ENCODE data around the gene INSIG1. TPM values are rescaled to one million over a fixed set of nuclear protein-coding genes. Genes with fewer than 3 reads are reported as not detected.

The INSIG1 gene
- total RNA-seq, 4 donors from 2014 or later: 40.1 to 151 (median 79.5) TPM

DNA sequence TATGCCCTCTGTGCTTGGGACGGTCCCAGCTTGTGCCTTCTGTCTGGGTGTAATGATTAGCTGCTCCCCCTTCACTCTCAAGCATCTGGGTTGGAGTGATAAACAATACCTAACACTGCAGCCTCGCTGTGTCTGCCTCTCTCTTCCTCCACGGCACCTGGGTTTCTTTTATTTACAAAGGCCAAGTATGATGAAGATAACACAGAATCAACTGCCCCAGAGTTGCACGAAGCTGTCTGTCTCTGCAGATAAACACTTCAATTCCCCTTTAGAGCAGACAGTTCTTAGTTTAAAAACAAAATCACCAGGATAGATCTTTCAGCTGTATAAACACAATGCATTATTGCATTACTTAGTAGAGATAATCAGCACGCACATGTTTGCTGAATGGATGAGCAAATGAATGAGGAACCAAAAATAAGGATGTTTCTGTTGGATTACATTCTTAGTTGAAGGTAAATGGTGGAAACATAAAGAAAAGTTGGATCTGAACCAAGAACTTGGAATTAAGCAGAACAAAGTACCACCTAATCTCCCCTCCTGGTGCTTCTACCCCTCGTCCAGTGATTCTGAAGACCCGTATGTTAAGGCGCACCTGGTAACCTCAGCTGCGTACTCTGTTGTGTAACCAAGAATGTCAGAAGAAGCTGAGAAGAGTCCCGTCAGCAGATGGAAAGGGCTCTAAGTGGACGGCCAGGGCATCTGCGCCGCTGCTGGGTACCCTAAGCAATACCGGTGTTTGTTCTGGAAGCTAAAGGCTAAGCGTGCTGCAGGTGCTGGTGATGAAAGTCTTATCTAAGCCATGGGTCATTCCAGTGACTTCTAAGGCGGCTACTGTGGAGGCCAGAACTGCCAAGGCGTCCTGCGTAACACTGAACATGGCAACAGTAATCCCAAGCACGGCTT, 26.6 kb downstream of the INSIG1 start:
- intact Hi-C loops (cut with DNase I; ENCODE audit: low total_unique reads): no loop called here
- 78 to 86% methylated on average over 19 of the region's 19 CpGs for WGBS, 2 donors
- TF ChIP-seq, protein P1, sequence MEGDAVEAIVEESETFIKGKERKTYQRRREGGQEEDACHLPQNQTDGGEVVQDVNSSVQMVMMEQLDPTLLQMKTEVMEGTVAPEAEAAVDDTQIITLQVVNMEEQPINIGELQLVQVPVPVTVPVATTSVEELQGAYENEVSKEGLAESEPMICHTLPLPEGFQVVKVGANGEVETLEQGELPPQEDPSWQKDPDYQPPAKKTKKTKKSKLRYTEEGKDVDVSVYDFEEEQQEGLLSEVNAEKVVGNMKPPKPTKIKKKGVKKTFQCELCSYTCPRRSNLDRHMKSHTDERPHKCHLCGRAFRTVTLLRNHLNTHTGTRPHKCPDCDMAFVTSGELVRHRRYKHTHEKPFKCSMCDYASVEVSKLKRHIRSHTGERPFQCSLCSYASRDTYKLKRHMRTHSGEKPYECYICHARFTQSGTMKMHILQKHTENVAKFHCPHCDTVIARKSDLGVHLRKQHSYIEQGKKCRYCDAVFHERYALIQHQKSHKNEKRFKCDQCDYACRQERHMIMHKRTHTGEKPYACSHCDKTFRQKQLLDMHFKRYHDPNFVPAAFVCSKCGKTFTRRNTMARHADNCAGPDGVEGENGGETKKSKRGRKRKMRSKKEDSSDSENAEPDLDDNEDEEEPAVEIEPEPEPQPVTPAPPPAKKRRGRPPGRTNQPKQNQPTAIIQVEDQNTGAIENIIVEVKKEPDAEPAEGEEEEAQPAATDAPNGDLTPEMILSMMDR (IDR thresholded peaks at IDR 0.05): no peak
- TF ChIP-seq POLR2A (IDR thresholded peaks at IDR 0.05): no peak
- H3K4me3 ChIP-seq (ENCODE audit: low read depth, poor library complexity, severe bottlenecking): no peak overlapping the region
- peak in 1 of 2 donors; percentile 39 for DNase-seq (ENCODE audit: low spot score in 2 of 2)

DNA sequence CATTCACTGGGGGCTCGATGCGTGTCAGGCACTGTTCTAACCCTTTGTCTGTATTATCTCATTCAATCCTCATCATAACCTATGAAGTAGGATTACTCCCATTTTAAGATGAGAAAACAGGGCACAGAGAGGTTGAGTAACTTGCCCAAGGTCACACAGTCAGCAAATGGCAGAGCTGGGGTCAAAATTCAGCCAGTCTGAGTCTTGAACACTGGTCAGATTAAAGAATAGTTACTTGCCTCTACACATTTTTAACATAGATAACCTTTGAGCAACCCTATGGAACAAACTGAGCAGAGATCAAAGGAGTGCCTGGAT, 27.2 kb downstream of the INSIG1 start:
- TF ChIP-seq POLR2A (IDR thresholded peaks at IDR 0.05): no peak
- TF ChIP-seq, protein P1 (IDR thresholded peaks at IDR 0.05): no peak
- intact Hi-C loops (cut with DNase I; ENCODE audit: low total_unique reads): no loop called here
- 92 to 100% methylated on average over 2 of the region's 2 CpGs for WGBS, 2 donors
- peak in 1 of 2 donors; percentile 7 for DNase-seq (ENCODE audit: low spot score in 2 of 2)
- H3K4me3 ChIP-seq (ENCODE audit: low read depth, poor library complexity, severe bottlenecking): no peak overlapping the region

DNA sequence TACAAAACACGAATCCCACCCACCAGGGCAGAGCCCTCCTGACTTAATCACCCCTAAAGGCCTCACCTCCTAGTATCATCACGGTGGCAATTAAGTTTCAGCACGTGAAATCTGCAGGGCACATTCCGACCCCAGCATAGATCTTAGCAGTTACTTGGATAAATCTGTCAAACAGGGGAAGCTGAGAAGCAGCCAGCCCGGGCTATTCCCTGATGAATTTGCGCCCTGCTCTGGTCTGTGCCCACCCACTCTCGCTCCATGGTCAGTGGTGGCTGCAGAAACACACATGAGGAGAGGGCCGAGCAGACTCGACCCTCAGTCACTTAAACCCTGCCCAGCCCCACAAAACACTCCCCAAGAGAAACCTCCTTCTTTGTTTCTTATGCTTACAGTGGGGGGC, 28.7 kb downstream of the INSIG1 start:
- intact Hi-C loops (cut with DNase I; ENCODE audit: low total_unique reads): no loop called here
- 54 to 67% methylated on average over 9 of the region's 9 CpGs for WGBS, 2 donors
- TF ChIP-seq, protein P1 (IDR thresholded peaks at IDR 0.05): no peak
- TF ChIP-seq POLR2A (IDR thresholded peaks at IDR 0.05): no peak
- DNase-seq (ENCODE audit: low spot score in 2 of 2): peak in 1 of 2 donors; percentile 61
- H3K4me3 ChIP-seq (ENCODE audit: low read depth, poor library complexity, severe bottlenecking): no peak overlapping the region

DNA sequence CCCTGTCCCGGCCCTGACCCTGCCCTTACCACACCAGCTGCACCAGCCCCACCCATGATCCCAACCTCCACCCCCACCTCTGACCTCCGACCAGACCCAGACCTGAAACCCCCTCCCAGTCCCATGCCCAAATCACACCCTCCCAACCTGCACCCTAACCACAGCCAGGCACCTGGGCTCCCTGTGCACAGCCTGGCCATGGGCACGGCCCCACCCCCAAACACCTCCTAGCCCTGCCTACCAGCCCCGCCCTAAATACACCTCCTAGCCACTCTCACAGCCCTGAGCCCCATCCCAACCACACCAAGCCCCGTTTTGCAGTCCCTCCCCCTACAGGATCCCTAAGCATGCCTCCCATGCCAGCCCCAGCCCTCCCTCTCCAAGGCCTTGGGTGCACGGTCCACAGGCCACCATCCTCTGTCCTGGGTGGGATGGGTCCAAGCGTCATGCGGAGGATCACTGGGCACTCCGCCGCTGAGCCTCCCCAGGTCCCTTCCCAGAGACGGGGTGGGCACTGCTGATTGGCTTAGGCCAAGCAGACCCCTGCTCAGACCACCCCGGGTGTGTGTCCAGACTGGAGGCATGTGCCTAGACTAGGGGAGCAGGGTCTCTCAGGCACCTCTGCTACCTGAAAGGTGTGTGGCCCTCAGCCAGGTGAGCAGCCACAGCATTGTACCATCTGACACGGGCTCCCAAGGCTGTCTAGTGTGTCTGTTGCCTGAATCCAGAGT, 30.1 kb downstream of the INSIG1 start:
- 76% methylated on average over 12 to 13 of the region's 13 CpGs for WGBS, 2 donors
- TF ChIP-seq, protein P1 (IDR thresholded peaks at IDR 0.05): no peak
- TF ChIP-seq POLR2A (IDR thresholded peaks at IDR 0.05): no peak
- no peak overlapping the region for H3K4me3 ChIP-seq (ENCODE audit: low read depth, poor library complexity, severe bottlenecking)
- intact Hi-C loops (cut with DNase I; ENCODE audit: low total_unique reads): no loop called here
- DNase-seq (ENCODE audit: low spot score in 2 of 2): peak in 1 of 2 donors; percentile 71

DNA sequence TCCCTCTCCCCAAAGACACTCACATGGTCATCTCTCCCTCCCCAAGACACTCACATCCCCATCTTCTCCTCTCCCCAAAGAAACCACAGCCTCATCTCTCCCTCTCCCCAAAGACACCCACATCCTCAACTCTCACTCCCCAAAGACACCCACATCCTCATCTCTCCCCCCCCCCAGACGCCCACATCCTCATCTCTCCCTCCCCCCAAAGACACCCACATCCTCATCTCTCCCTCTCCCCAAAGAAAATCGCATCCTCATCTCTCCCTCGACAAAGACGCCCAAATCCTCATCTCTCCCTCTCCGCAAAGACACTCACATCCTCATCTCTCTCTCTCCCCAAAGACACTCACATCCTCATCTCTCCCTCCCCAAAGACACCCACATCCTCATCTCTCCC, 31.5 kb downstream of the INSIG1 start:
- WGBS, 2 donors: no CpG with 5 or more reads among the region's 5 CpGs

More for the DNA sequence above, 31.5 kb downstream of the INSIG1 start:
- intact Hi-C loops (cut with DNase I; ENCODE audit: low total_unique reads): no loop called here
- no peak for DNase-seq (ENCODE audit: low spot score in 2 of 2)
- TF ChIP-seq, protein P1 (IDR thresholded peaks at IDR 0.05): no peak
- TF ChIP-seq POLR2A (IDR thresholded peaks at IDR 0.05): no peak
- no peak overlapping the region for H3K4me3 ChIP-seq (ENCODE audit: low read depth, poor library complexity, severe bottlenecking)
